GM12891 (cell line): ENCODE measurements around the gene CDK17.

ENCODE experiments used
- POLR2A ChIP-seq: IDR thresholded peaks from 2 replicates; pipeline ENCODE4 v1.6.1; 2011; ENCODE audit warnings: low read depth, low read length, control low read depth
- POLR2AphosphoS5 ChIP-seq: IDR thresholded peaks from 2 replicates; pipeline ENCODE4 v1.6.1; 2011; ENCODE audit warnings: low read depth, low read length, control low read depth
- POU2F2 ChIP-seq: IDR thresholded peaks from 2 replicates; pipeline ENCODE4 v1.6.1; 2011; ENCODE audit warnings: low read depth, mild to moderate bottlenecking, control low read depth, low read length, moderate library complexity
- SPI1 ChIP-seq: IDR thresholded peaks from 2 replicates; pipeline ENCODE4 v1.6.1; 2011; ENCODE audit warnings: low read depth, low read length, control low read depth
- TAF1 ChIP-seq: IDR thresholded peaks from 2 replicates; pipeline ENCODE4 v1.6.1; 2011; ENCODE audit warnings: low read depth, low read length, control low read depth

DNA sequence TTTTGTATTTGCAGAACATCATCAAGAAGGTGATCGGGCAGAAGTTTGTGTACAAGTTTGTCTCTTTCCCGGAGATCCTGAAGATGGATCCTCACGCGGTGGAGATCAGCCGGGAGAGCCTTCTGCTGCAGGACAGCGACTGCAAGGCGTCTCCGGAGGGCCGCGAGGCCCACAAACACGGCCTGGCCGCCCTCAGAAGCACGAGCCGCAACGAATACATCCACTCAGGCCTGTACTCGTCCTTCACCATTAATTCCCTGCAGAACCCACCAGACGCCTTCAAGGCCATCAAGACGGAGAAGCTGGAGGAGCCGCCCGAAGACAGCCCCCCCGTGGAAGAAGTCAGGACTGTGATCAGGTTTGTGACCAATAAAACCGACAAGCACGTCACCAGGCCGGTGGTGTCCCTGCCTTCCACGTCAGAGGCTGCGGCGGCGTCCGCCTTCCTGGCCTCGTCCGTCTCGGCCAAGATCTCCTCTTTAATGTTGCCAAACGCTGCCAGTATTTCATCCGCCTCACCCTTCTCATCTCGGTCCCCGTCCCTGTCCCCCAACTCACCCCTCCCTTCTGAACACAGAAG lies 153.2 kb downstream of the CDK17 start:
- no peak for TF ChIP-seq POLR2AphosphoS5
- TF ChIP-seq TAF1, result no peak
- no peak for TF ChIP-seq POLR2A
- no peak for TF ChIP-seq POU2F2
- no peak for TF ChIP-seq SPI1
